SJCRH30 (cell line): ENCODE measurements around the gene SHISAL1. TPM values are rescaled to one million over a fixed set of nuclear protein-coding genes. Genes with fewer than 3 reads are reported as not detected.
"Not testable (repeated sequence)": the region's sequence is repeated elsewhere in the genome, so short reads cannot be mapped to it uniquely, and the experiment has no call there.

Experiments
- DNase-seq, 2 experiments: peaks; one replicate each; pipeline ENCODE4 v3.0.0-alpha.2; 2015 to 2020
- H3K27ac ChIP-seq: fragments of 250-450 bp; sonication (Bioruptor Pico); 2 replicates; pipeline ENCODE4 v1.5.1; 2020; ENCODE audit warnings: mild to moderate bottlenecking, moderate library complexity
- H3K27me3 ChIP-seq: fragments of 250-450 bp; sonication (Bioruptor Pico); 2 replicates; pipeline ENCODE4 v1.5.1; 2020; ENCODE audit warnings: mild to moderate bottlenecking, moderate library complexity
- H3K36me3 ChIP-seq: fragments of 250-450 bp; sonication (Bioruptor Pico); 2 replicates; pipeline ENCODE4 v1.5.1; 2020; ENCODE audit warnings: mild to moderate bottlenecking, moderate library complexity
- H3K4me1 ChIP-seq: fragments of 250-450 bp; sonication (Bioruptor Pico); 2 replicates; pipeline ENCODE4 v1.5.1; 2020; ENCODE audit warnings: mild to moderate bottlenecking, moderate library complexity
- H3K4me3 ChIP-seq: fragments of 250-450 bp; sonication (Bioruptor Pico); 2 replicates; pipeline ENCODE4 v1.5.1; 2020; ENCODE audit warnings: mild to moderate bottlenecking, moderate library complexity
- H3K9me3 ChIP-seq: fragments of 250-450 bp; sonication (Bioruptor Pico); replicated peaks from 2 replicates; pipeline ENCODE4 v1.5.1; 2020; ENCODE audit warnings: mild to moderate bottlenecking, moderate library complexity
- total RNA-seq: library from RNA; depleted of rRNA; stranded (reverse); fragments of >200 nt; shearing (Covaris generic); gene quantifications from 2 replicates; pipeline ENCODE4 v1.2.3, GENCODE V29; 2014

The SHISAL1 gene
- total RNA-seq, 1 experiment from 2014 or later = not detected

GRCh38 chr22:44307509-44308169 is 5.1 kb downstream of the SHISAL1 start:
- H3K9me3 ChIP-seq = no peaks in the 10 kb centered on the region
- H3K4me3 ChIP-seq = no peak overlapping the region
- no peak for DNase-seq
- H3K27ac ChIP-seq = no peak overlapping the region
- H3K36me3 ChIP-seq = no peaks in the 10 kb centered on the region
- no peaks in the 10 kb centered on the region for H3K27me3 ChIP-seq
- peaks cover 6% of the 10 kb centered on the region for H3K4me1 ChIP-seq

- Histone ChIP-seq H3K4me1 (peaks cover 6% of the 10 kb centered on the region), H3K4me3 (no peak overlapping the region), H3K9me3 (no peaks in the 10 kb centered on the region), H3K36me3 (no peaks in the 10 kb centered on the region), H3K27ac (no peak overlapping the region), H3K27me3 (no peaks in the 10 kb centered on the region)
- no peak for DNase-seq
Measured at GRCh38 chr22:44305888-44306287, 6.9 kb downstream of the SHISAL1 start.

GRCh38 chr22:44305455-44305854 is 7.3 kb downstream of the SHISAL1 start:
- Histone ChIP-seq H3K4me3 (no peak overlapping the region), H3K27me3 (no peaks in the 10 kb centered on the region), H3K27ac (no peak overlapping the region), H3K4me1 (peaks cover 6% of the 10 kb centered on the region), H3K36me3 (no peaks in the 10 kb centered on the region), H3K9me3 (no peaks in the 10 kb centered on the region)
- no peak for DNase-seq

- Histone ChIP-seq H3K4me3 (no peak overlapping the region), H3K4me1 (peaks cover 6% of the 10 kb centered on the region), H3K36me3 (no peaks in the 10 kb centered on the region), H3K27ac (no peak overlapping the region), H3K9me3 (no peaks in the 10 kb centered on the region), H3K27me3 (no peaks in the 10 kb centered on the region)
- DNase-seq = no peak
Measured at GRCh38 chr22:44304911-44305310, 7.8 kb downstream of the SHISAL1 start.

- Histone ChIP-seq H3K36me3 (no peaks in the 10 kb centered on the region), H3K4me3 (no peak overlapping the region), H3K27me3 (no peaks in the 10 kb centered on the region), H3K4me1 (peaks cover under 1% of the 10 kb centered on the region), H3K9me3 (no peaks in the 10 kb centered on the region), H3K27ac (no peak overlapping the region)
- no peak for DNase-seq
Measured at GRCh38 chr22:44304354-44304753, 8.4 kb downstream of the SHISAL1 start.

GRCh38 chr22:44302363-44302762 is 10.4 kb downstream of the SHISAL1 start:
- H3K4me1 ChIP-seq, H3K27ac ChIP-seq, DNase-seq, H3K36me3 ChIP-seq, H3K27me3 ChIP-seq, H3K9me3 ChIP-seq, H3K4me3 ChIP-seq: not testable (repeated sequence)

GRCh38 chr22:44301039-44301438 is 11.7 kb downstream of the SHISAL1 start:
- DNase-seq = no peak
- Histone ChIP-seq H3K4me1 (no peaks in the 10 kb centered on the region), H3K36me3 (no peaks in the 10 kb centered on the region), H3K9me3 (no peaks in the 10 kb centered on the region), H3K27ac (no peak overlapping the region), H3K27me3 (no peaks in the 10 kb centered on the region), H3K4me3 (no peak overlapping the region)

GRCh38 chr22:44299124-44299523 is 13.6 kb downstream of the SHISAL1 start:
- DNase-seq = no peak
- Histone ChIP-seq H3K9me3 (no peaks in the 10 kb centered on the region; the same call in 1 of the 2 replicates), H3K27ac (no peak overlapping the region), H3K4me3 (no peak overlapping the region), H3K4me1 (no peaks in the 10 kb centered on the region), H3K27me3 (no peaks in the 10 kb centered on the region), H3K36me3 (no peaks in the 10 kb centered on the region)

- H3K9me3 ChIP-seq = no peaks in the 10 kb centered on the region; the same call in 1 of the 2 replicates
- H3K4me3 ChIP-seq = no peak overlapping the region
- H3K4me1 ChIP-seq = no peaks in the 10 kb centered on the region
- no peak overlapping the region for H3K27ac ChIP-seq
- DNase-seq = no peak
- no peaks in the 10 kb centered on the region for H3K36me3 ChIP-seq
- H3K27me3 ChIP-seq = no peaks in the 10 kb centered on the region
Measured at GRCh38 chr22:44298406-44299091, 14.2 kb downstream of the SHISAL1 start.

GRCh38 chr22:44297470-44298061 is 15.2 kb downstream of the SHISAL1 start:
- no peak for DNase-seq
- H3K9me3 ChIP-seq = no peaks in the 10 kb centered on the region; the same call in 1 of the 2 replicates
- no peaks in the 10 kb centered on the region for H3K27me3 ChIP-seq
- no peak overlapping the region for H3K4me3 ChIP-seq
- no peaks in the 10 kb centered on the region for H3K4me1 ChIP-seq
- H3K27ac ChIP-seq = no peak overlapping the region
- no peaks in the 10 kb centered on the region for H3K36me3 ChIP-seq

GRCh38 chr22:44295406-44295805 is 17.3 kb downstream of the SHISAL1 start:
- Histone ChIP-seq H3K4me1 (no peaks in the 10 kb centered on the region), H3K36me3 (no peaks in the 10 kb centered on the region), H3K9me3 (no peaks in the 10 kb centered on the region; the same call in 1 of the 2 replicates), H3K27me3 (no peaks in the 10 kb centered on the region), H3K27ac (no peak overlapping the region), H3K4me3 (no peak overlapping the region)
- DNase-seq = no peak

GRCh38 chr22:44293876-44294275 is 18.9 kb downstream of the SHISAL1 start:
- H3K4me1 ChIP-seq = no peaks in the 10 kb centered on the region
- no peaks in the 10 kb centered on the region; the same call in 1 of the 2 replicates for H3K9me3 ChIP-seq
- H3K27me3 ChIP-seq = no peaks in the 10 kb centered on the region
- no peak overlapping the region for H3K27ac ChIP-seq
- H3K36me3 ChIP-seq = no peaks in the 10 kb centered on the region
- no peak for DNase-seq
- H3K4me3 ChIP-seq = no peak overlapping the region

GRCh38 chr22:44293034-44293433 is 19.7 kb downstream of the SHISAL1 start:
- no peak overlapping the region for H3K4me3 ChIP-seq
- H3K27me3 ChIP-seq = no peaks in the 10 kb centered on the region
- H3K4me1 ChIP-seq = no peaks in the 10 kb centered on the region
- no peaks in the 10 kb centered on the region for H3K36me3 ChIP-seq
- H3K9me3 ChIP-seq = no peaks in the 10 kb centered on the region; the same call in 1 of the 2 replicates
- no peak overlapping the region for H3K27ac ChIP-seq
- DNase-seq = no peak

GRCh38 chr22:44292521-44292920 is 20.2 kb downstream of the SHISAL1 start:
- no peak for DNase-seq
- H3K4me3 ChIP-seq = no peak overlapping the region
- H3K4me1 ChIP-seq = no peaks in the 10 kb centered on the region
- no peaks in the 10 kb centered on the region for H3K27me3 ChIP-seq
- no peaks in the 10 kb centered on the region; the same call in 1 of the 2 replicates for H3K9me3 ChIP-seq
- H3K27ac ChIP-seq = no peak overlapping the region
- H3K36me3 ChIP-seq = no peaks in the 10 kb centered on the region

- no peak for DNase-seq
- H3K4me1 ChIP-seq = no peaks in the 10 kb centered on the region
- no peaks in the 10 kb centered on the region for H3K27me3 ChIP-seq
- H3K27ac ChIP-seq = no peak overlapping the region
- no peaks in the 10 kb centered on the region; the same call in 1 of the 2 replicates for H3K9me3 ChIP-seq
- no peak overlapping the region for H3K4me3 ChIP-seq
- no peaks in the 10 kb centered on the region for H3K36me3 ChIP-seq
Measured at GRCh38 chr22:44291674-44292360, 20.9 kb downstream of the SHISAL1 start.
